ENCODE measurements around the gene HMGCS2. TPM values are rescaled to one million over a fixed set of nuclear protein-coding genes. Genes with fewer than 3 reads are reported as not detected.

Gene HMGCS2
- total and polyA plus RNA-seq, 10 of the 15 experiments (the other 5 are each of a cell fraction or from before 2014, with no cell fraction given): 0.49 TPM; not detected in 9

DNA sequence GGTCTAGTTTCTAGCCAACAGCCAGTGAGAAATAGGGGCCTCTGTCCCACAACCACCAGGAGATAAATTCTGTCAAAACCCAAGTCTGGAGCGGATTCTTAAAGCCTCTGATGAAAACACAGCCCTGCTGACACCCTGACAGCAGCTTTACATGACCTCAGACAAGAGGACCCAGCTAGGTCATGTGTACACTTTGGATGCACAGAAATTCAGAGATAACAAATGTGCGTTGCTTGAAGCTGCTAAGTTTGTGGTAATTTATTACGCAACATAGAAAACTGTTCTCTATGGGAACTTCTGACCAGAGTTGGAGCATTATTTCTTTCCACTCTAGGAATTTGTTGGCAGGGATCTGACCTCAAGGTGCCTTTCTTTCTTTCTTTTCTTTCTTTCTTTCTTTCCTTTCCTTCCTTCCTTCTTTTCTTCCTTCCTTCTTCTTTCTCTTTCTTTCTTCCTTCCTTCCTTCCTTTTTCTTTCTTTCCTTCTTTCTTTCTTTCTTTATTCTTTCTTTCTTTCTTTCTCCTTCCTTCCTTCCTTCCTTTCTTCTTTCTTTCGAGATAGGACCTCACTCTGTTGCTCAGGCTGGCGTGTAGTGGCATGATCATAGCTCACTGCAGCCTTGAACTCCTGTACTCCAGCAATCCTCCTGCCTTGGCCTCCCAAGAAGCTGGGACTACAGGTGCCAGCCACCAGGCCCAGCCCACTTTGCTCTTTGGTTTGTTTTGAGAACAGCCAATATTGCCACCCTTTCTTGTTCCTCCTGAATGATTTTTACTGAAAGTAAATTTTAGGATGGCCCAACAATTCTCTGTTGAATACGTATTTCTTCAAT lies 14.9 kb upstream of the HMGCS2 start:
- H3K27me3 ChIP-seq (replicated peaks in 1 of 2; ENCODE audit: control insufficient read depth in 2 of 2, insufficient read depth in 2 of 2, low read length in 1 of 2): no peaks in the 10 kb centered on the region; a peak in 1 of 4 replicates
- ATAC-seq (no peak), DNase-seq (ENCODE audit: low read depth, low spot score) (no peak), FAIRE-seq (no peak)
- no peak overlapping the region for H3K9ac ChIP-seq (ENCODE audit: control insufficient read depth, insufficient read depth, low read length)
- intact Hi-C loops (cut with micrococcal nuclease; ENCODE audit: unreplicated experiment) (no loop called here), in situ Hi-C loops (cut with MboI) (no loop called here)
- WGBS (ENCODE audit: insufficient coverage, insufficient replicate concordance, low lambda C conversion rate, missing lambda C conversion rate): 23% methylated on average over 6 of the region's 6 CpGs
- H3K27ac ChIP-seq (ENCODE audit: control insufficient read depth, insufficient read depth): no peak overlapping the region
- H3K79me2 ChIP-seq (ENCODE audit: control insufficient read depth, insufficient read depth, low read length): no peaks in the 10 kb centered on the region
- 0 out of 2 replicates have a peak, but pooled peaks cover 2% of the 10 kb centered on the region for H4K20me1 ChIP-seq (ENCODE audit: control insufficient read depth, insufficient read depth)
- H3K36me3 ChIP-seq (ENCODE audit: control insufficient read depth in 2 of 2, insufficient read depth in 2 of 2, low read length in 1 of 2): no peaks in the 10 kb centered on the region
- ChIA-PET POLR2A (no interaction called here), CTCF (no interaction called here), SMC1A (ENCODE audit: uncharacterized antibody, unreplicated experiment) (no interaction called here), RAD21 (ENCODE audit: unreplicated experiment) (no interaction called here)
- H3K4me2 ChIP-seq (ENCODE audit: control insufficient read depth, insufficient read depth): no peak overlapping the region
- H2AFZ ChIP-seq (ENCODE audit: control insufficient read depth, low read depth, low read length): no peak overlapping the region
- H3K9me3 ChIP-seq (replicated peaks; ENCODE audit: control insufficient read depth, insufficient read depth, low read length): no peaks in the 10 kb centered on the region
- H3K4me3 ChIP-seq: no peak overlapping the region
- BruUV-seq (replicated peaks): no TSS peak
- no peaks in the 10 kb centered on the region for H3K4me1 ChIP-seq (ENCODE audit: control insufficient read depth, insufficient read depth, low read length)
- TF ChIP-seq, protein P1, sequence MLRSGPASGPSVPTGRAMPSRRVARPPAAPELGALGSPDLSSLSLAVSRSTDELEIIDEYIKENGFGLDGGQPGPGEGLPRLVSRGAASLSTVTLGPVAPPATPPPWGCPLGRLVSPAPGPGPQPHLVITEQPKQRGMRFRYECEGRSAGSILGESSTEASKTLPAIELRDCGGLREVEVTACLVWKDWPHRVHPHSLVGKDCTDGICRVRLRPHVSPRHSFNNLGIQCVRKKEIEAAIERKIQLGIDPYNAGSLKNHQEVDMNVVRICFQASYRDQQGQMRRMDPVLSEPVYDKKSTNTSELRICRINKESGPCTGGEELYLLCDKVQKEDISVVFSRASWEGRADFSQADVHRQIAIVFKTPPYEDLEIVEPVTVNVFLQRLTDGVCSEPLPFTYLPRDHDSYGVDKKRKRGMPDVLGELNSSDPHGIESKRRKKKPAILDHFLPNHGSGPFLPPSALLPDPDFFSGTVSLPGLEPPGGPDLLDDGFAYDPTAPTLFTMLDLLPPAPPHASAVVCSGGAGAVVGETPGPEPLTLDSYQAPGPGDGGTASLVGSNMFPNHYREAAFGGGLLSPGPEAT (IDR thresholded peaks at IDR 0.05; ENCODE audit: low read depth): no peak
- no peak for TF ChIP-seq PAX8 (IDR thresholded peaks at IDR 0.05)
- TF ChIP-seq EP300 (IDR thresholded peaks at IDR 0.05; ENCODE audit: borderline replicate concordance in 1 of 2, control insufficient read depth in 1 of 2, low read depth in 2 of 2, low read length in 2 of 2): no peak
- TF ChIP-seq, protein P2, sequence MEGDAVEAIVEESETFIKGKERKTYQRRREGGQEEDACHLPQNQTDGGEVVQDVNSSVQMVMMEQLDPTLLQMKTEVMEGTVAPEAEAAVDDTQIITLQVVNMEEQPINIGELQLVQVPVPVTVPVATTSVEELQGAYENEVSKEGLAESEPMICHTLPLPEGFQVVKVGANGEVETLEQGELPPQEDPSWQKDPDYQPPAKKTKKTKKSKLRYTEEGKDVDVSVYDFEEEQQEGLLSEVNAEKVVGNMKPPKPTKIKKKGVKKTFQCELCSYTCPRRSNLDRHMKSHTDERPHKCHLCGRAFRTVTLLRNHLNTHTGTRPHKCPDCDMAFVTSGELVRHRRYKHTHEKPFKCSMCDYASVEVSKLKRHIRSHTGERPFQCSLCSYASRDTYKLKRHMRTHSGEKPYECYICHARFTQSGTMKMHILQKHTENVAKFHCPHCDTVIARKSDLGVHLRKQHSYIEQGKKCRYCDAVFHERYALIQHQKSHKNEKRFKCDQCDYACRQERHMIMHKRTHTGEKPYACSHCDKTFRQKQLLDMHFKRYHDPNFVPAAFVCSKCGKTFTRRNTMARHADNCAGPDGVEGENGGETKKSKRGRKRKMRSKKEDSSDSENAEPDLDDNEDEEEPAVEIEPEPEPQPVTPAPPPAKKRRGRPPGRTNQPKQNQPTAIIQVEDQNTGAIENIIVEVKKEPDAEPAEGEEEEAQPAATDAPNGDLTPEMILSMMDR (IDR thresholded peaks at IDR 0.05 in 2 of 3, conservative IDR thresholded peaks at IDR 0.05 in 1 of 3; ENCODE audit: control insufficient read depth in 2 of 3, extremely low read depth in 1 of 3, insufficient read depth in 1 of 3, low read depth in 3 of 3, low read length in 3 of 3): no peak
- no peak for TF ChIP-seq IRF3 (IDR thresholded peaks at IDR 0.05)
- no peak for TF ChIP-seq FOXK2 (IDR thresholded peaks at IDR 0.05)
- TF ChIP-seq, protein P3, sequence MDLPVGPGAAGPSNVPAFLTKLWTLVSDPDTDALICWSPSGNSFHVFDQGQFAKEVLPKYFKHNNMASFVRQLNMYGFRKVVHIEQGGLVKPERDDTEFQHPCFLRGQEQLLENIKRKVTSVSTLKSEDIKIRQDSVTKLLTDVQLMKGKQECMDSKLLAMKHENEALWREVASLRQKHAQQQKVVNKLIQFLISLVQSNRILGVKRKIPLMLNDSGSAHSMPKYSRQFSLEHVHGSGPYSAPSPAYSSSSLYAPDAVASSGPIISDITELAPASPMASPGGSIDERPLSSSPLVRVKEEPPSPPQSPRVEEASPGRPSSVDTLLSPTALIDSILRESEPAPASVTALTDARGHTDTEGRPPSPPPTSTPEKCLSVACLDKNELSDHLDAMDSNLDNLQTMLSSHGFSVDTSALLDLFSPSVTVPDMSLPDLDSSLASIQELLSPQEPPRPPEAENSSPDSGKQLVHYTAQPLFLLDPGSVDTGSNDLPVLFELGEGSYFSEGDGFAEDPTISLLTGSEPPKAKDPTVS (IDR thresholded peaks at IDR 0.05; ENCODE audit: low read depth, low read length): no peak
- no peak for TF ChIP-seq EED (IDR thresholded peaks at IDR 0.05; ENCODE audit: low read depth)
- TF ChIP-seq TBL1XR1 (IDR thresholded peaks at IDR 0.05; ENCODE audit: low read depth, low read length): no peak
- TF ChIP-seq SMARCA5 (IDR thresholded peaks at IDR 0.05): no peak
- no peak for TF ChIP-seq RBBP5 (conservative IDR thresholded peaks at IDR 0.05)
- no peak for TF ChIP-seq ESRRA (IDR thresholded peaks at IDR 0.05; ENCODE audit: low read length)
- no peak for TF ChIP-seq SUPT20H (IDR thresholded peaks at IDR 0.05; ENCODE audit: borderline replicate concordance, control insufficient read depth, low read depth, low read length)
- TF ChIP-seq ZNF217 (IDR thresholded peaks at IDR 0.05): no peak
- no peak for TF ChIP-seq RELA (IDR thresholded peaks at IDR 0.05; ENCODE audit: borderline replicate concordance, partially characterized antibody)
- TF ChIP-seq, protein P4, sequence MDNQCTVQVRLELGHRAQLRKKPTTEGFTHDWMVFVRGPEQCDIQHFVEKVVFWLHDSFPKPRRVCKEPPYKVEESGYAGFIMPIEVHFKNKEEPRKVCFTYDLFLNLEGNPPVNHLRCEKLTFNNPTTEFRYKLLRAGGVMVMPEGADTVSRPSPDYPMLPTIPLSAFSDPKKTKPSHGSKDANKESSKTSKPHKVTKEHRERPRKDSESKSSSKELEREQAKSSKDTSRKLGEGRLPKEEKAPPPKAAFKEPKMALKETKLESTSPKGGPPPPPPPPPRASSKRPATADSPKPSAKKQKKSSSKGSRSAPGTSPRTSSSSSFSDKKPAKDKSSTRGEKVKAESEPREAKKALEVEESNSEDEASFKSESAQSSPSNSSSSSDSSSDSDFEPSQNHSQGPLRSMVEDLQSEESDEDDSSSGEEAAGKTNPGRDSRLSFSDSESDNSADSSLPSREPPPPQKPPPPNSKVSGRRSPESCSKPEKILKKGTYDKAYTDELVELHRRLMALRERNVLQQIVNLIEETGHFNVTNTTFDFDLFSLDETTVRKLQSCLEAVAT (IDR thresholded peaks at IDR 0.05): no peak
